Keratinocyte (primary cell): ENCODE measurements around the gene MCUB. TPM values are rescaled to one million over a fixed set of nuclear protein-coding genes. Genes with fewer than 3 reads are reported as not detected.

Source experiments
- DNase-seq: peaks from one replicate; pipeline ENCODE4 v3.0.0-alpha.2; 2011; ENCODE audit warnings: low read depth, missing footprints, low spot score
- FAIRE-seq: peaks from 2 replicates; lab custom pipeline; 2011; peaks lifted over from hg19 to GRCh38; lab: Jason Lieb, UNC
- H2AFZ ChIP-seq: 2 replicates; pipeline ENCODE4 v1.6.0; 2012; ENCODE audit warnings: low read length, control low read depth, inconsistent platforms; ENCODE audit not compliant: control insufficient read depth
- H3K27ac ChIP-seq: 2 replicates; pipeline ENCODE4 v1.5.1; 2011; ENCODE audit warnings: low read length; ENCODE audit not compliant: control insufficient read depth, insufficient read depth
- H3K27me3 ChIP-seq: 3 replicates; pipeline ENCODE4 v1.6.0; 2011; ENCODE audit warnings: low read length; ENCODE audit not compliant: control insufficient read depth, insufficient read depth; ENCODE audit errors: extremely low read depth
- H3K36me3 ChIP-seq, 2 experiments: 2 replicates in 1 of 2; 3 replicates in 1 of 2; pipeline ENCODE4 v1.5.1; 2011; ENCODE audit warnings: low read length in 2 of 2, mild to moderate bottlenecking in 1 of 2; ENCODE audit not compliant: control insufficient read depth in 2 of 2, insufficient read depth in 2 of 2; ENCODE audit errors: extremely low read depth in 1 of 2
- H3K4me1 ChIP-seq: 3 replicates; pipeline ENCODE4 v1.5.1; 2011; ENCODE audit warnings: low read length; ENCODE audit not compliant: control insufficient read depth, insufficient read depth; ENCODE audit errors: extremely low read depth
- H3K4me2 ChIP-seq: 3 replicates; pipeline ENCODE4 v1.6.0; 2011; ENCODE audit warnings: low read depth, low read length; ENCODE audit not compliant: control insufficient read depth, insufficient read depth; ENCODE audit errors: extremely low read depth
- H3K4me3 ChIP-seq, 3 experiments: fragments of 200-600 bp in 1 of 3; sonication (generic) in 1 of 3; 2 replicates in 2 of 3; 3 replicates in 1 of 3; pipeline ENCODE4 v1.5.1; 2011 to 2016; ENCODE audit warnings: low read length in 3 of 3, mild to moderate bottlenecking in 3 of 3, control low read depth in 2 of 3, inconsistent platforms in 1 of 3, low read depth in 1 of 3, mixed read lengths in 1 of 3, mixed run types in 1 of 3, moderate library complexity in 1 of 3; ENCODE audit not compliant: control insufficient read depth in 2 of 3, insufficient read depth in 2 of 3; ENCODE audit errors: extremely low read depth in 1 of 3
- H3K79me2 ChIP-seq: 2 replicates; pipeline ENCODE4 v1.6.0; 2012; ENCODE audit warnings: low read length; ENCODE audit not compliant: control insufficient read depth, insufficient read depth
- H3K9ac ChIP-seq: 3 replicates; pipeline ENCODE4 v1.6.0; 2011; ENCODE audit warnings: low read length; ENCODE audit not compliant: control insufficient read depth, insufficient read depth; ENCODE audit errors: extremely low read depth
- H3K9me1 ChIP-seq: 3 replicates; pipeline ENCODE4 v1.6.0; 2011; ENCODE audit warnings: low read length; ENCODE audit not compliant: control insufficient read depth, insufficient read depth; ENCODE audit errors: extremely low read depth
- H3K9me3 ChIP-seq: 2 replicates; pipeline ENCODE4 v1.5.1; 2012; ENCODE audit warnings: low read depth, low read length; ENCODE audit not compliant: control insufficient read depth
- H4K20me1 ChIP-seq: 3 replicates; pipeline ENCODE4 v1.6.0; 2011; ENCODE audit warnings: low read length; ENCODE audit not compliant: control insufficient read depth, insufficient read depth; ENCODE audit errors: extremely low read depth
- EZH2 ChIP-seq: IDR thresholded peaks from one replicate; pipeline ENCODE4 v1.6.1; 2012; ENCODE audit warnings: inconsistent platforms, mild to moderate bottlenecking, low read length, moderate library complexity
- dilution Hi-C: fragments of 300-500 bp; cut with MboI; formaldehyde crosslinking; loops from one replicate; pipeline ENCODE4 v1.7.0; 2020; ENCODE audit warnings: low sequenced_read_pairs; ENCODE audit not compliant: extremely low pct_ligation_motif_present
- polyA plus RNA-seq, 5 experiments: library from polyadenylated mRNA; depleted of rRNA in 3 of 5; stranded (reverse) in 3 of 5; stranded (forward) in 1 of 5; unstranded in 1 of 5; fragments of >200 nt; gene quantifications; 1 replicate in 1 of 5; 2 replicates in 3 of 5; 3 replicates in 1 of 5; pipeline versions ENCODE4 v1.2.1 to v1.2.3, GENCODE V29; 2011 to 2012; ENCODE audit warnings: missing spikeins in 2 of 5, low read depth in 1 of 5, low replicate concordance in 1 of 5
- TF ChIP-seq, protein P1 (sequence below), 3 experiments: IDR thresholded peaks in 1 of 3; conservative IDR thresholded peaks in 1 of 3; optimal IDR thresholded peaks in 1 of 3; 2 replicates in 2 of 3; 3 replicates in 1 of 3; pipeline versions ENCODE3 to v1.5.1; 2011; ENCODE audit warnings: low read length in 3 of 3, mild to moderate bottlenecking in 3 of 3, moderate library complexity in 2 of 3, control low read depth in 1 of 3, inconsistent platforms in 1 of 3; ENCODE audit not compliant: insufficient read depth in 2 of 3; ENCODE audit errors: extremely low read depth in 1 of 3

The MCUB gene
- polyA plus RNA-seq, 1 donor (not counting 4 experiments of a cell fraction or from before 2014, with no cell fraction given) = 20.3 TPM

DNA sequence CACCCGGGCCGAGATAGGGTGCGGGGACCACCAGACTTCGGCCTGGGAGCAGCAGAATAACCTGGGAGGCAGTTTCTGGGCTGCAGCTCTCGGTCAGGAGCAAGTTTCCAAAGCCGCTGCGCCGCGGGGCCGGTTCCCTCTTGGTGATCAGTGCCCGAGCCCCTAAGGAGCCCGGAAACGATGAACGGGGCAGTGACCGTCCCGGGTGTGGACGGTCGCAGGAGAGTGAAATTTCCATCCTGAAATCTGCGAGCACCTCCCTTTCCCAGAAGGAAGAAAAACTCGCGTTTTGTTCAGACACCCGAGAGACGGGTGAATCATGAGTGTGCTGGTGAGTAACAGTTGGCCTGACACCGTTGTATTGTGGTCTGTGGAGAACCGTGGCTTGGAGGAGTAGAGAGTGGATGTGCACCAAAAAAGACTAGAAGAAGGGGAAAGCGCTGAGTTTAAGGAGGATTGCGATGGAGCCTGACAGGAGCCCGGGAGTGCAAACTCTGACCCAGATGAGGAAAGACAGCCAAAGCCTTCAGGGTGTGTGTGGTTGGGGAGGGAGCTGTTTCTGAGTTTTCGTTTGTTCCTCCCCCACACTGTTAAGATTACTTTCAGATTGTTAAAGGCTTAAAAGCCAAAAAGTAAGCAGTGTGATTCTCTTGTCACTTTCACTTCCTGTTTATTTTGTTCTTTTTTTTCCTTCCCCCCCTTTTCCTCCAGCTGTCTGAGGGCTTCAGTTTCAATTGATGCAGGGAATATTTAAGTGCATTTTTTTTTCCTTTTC lies 828 bp downstream of the MCUB start:
- Histone ChIP-seq H3K36me3 (no peaks in the 10 kb centered on the region), H3K4me1 (peaks cover 18% of the 10 kb centered on the region), H2AFZ (peak overlapping the region; percentile 64), H3K27me3 (no peaks in the 10 kb centered on the region), H3K4me3 (peak overlapping the region; percentile 71 to 87 (median 76)), H3K9me1 (no peaks in the 10 kb centered on the region), H3K79me2 (peaks cover 12% of the 10 kb centered on the region), H3K4me2 (peak overlapping the region; percentile 97), H3K9me3 (no peaks in the 10 kb centered on the region), H4K20me1 (no peaks in the 10 kb centered on the region), H3K9ac (peak overlapping the region; percentile 76), H3K27ac (peak overlapping the region; percentile 79)
- FAIRE-seq (peak; percentile 81), DNase-seq (no peak)
- no peak for TF ChIP-seq EZH2
- TF ChIP-seq, protein P1, sequence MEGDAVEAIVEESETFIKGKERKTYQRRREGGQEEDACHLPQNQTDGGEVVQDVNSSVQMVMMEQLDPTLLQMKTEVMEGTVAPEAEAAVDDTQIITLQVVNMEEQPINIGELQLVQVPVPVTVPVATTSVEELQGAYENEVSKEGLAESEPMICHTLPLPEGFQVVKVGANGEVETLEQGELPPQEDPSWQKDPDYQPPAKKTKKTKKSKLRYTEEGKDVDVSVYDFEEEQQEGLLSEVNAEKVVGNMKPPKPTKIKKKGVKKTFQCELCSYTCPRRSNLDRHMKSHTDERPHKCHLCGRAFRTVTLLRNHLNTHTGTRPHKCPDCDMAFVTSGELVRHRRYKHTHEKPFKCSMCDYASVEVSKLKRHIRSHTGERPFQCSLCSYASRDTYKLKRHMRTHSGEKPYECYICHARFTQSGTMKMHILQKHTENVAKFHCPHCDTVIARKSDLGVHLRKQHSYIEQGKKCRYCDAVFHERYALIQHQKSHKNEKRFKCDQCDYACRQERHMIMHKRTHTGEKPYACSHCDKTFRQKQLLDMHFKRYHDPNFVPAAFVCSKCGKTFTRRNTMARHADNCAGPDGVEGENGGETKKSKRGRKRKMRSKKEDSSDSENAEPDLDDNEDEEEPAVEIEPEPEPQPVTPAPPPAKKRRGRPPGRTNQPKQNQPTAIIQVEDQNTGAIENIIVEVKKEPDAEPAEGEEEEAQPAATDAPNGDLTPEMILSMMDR (optimal IDR thresholded peaks at IDR 0.05 in 1 of 3, IDR thresholded peaks at IDR 0.05 in 1 of 3, conservative IDR thresholded peaks at IDR 0.05 in 1 of 3; ENCODE audit: extremely low read depth in 1 of 3, insufficient read depth in 2 of 3, low read length in 3 of 3) = no peak
- dilution Hi-C loops = no loop called here

DNA sequence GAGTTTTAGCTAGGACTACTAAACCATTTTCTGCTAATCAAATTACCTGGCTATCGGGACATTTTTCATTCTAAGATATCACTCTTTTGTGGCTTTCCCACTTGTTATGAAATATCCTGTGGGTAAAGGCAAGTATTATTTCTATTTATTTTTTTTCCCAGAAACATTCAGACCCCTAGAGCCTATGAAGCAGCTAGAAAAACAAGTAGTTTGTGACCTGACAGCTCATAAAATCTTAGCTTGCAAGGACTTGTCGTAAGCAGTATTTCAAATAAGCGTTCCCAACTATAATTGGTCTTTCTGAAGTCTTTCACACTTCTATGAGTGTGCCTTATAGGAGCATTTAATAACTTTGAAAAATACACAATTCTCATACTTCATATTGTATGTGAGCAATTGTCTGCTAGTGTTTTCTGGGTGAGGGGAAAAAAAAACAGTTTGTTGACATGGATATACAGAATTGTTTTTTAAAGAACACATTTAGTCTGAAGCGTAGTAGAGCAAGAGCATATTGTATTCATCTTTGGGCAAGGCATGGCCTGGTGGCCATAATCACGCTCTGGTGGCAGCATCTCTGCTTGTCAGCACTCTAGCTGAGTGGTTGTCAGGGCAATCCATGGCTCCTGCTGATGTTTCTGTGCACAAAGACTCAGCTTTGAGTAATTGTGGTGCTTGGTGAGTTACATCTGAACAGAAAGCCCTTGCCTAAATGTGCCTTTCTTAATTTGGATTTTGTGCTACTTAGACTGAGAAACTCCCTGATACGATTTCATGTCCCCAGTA lies 2.6 kb downstream of the MCUB start:
- H3K36me3 ChIP-seq = no peaks in the 10 kb centered on the region
- no peaks in the 10 kb centered on the region for H4K20me1 ChIP-seq
- H3K27ac ChIP-seq = no peak overlapping the region
- no peak overlapping the region for H3K4me2 ChIP-seq
- DNase-seq (no peak), FAIRE-seq (peak; percentile 20)
- H2AFZ ChIP-seq = no peak overlapping the region
- H3K4me1 ChIP-seq = peaks cover 18% of the 10 kb centered on the region
- H3K79me2 ChIP-seq = peaks cover 12% of the 10 kb centered on the region
- H3K27me3 ChIP-seq = no peaks in the 10 kb centered on the region
- dilution Hi-C loops = no loop called here
- no peak overlapping the region for H3K9ac ChIP-seq
- TF ChIP-seq EZH2 = no peak
- TF ChIP-seq, protein P1 (optimal IDR thresholded peaks at IDR 0.05 in 1 of 3, IDR thresholded peaks at IDR 0.05 in 1 of 3, conservative IDR thresholded peaks at IDR 0.05 in 1 of 3; ENCODE audit: extremely low read depth in 1 of 3, insufficient read depth in 2 of 3, low read length in 3 of 3) = no peak
- H3K4me3 ChIP-seq = no peak overlapping the region
- no peaks in the 10 kb centered on the region for H3K9me3 ChIP-seq
- no peaks in the 10 kb centered on the region for H3K9me1 ChIP-seq
